ENCODE results near the gene AUTS2.

GRCh38 chr7:69676247-69676646 lies 78.0 kb downstream of the AUTS2 start:
- TF ChIP-seq FOXA1 (IDR thresholded peaks at IDR 0.05) (no peak), FOXM1 (IDR thresholded peaks at IDR 0.05; ENCODE audit: borderline replicate concordance) (no peak)
